Left renal pelvis (tissue), 4 donors: ENCODE measurements around the gene VPS18. TPM values are rescaled to one million over a fixed set of nuclear protein-coding genes. Genes with fewer than 3 reads are reported as not detected.
"Not testable (repeated sequence)": the region's sequence is repeated elsewhere in the genome, so short reads cannot be mapped to it uniquely, and the experiment has no call there.

ENCODE experiments used
- DNase-seq, 4 donors: peaks; one replicate each; pipeline ENCODE4 v3.0.0-alpha.2; 2013; ENCODE audit warnings: low read depth in 4 of 4, low spot score in 3 of 4
- polyA plus RNA-seq, 4 donors: library from polyadenylated mRNA; unstranded; fragments of 120-200 nt; gene quantifications; one replicate each; pipeline ENCODE4 v1.2.1, GENCODE V29; 2013; ENCODE audit not compliant: insufficient read length in 4 of 4

The VPS18 gene
- polyA plus RNA-seq: 10 to 100 TPM; 10.6 to 17.5 (median 16.8) TPM

DNA sequence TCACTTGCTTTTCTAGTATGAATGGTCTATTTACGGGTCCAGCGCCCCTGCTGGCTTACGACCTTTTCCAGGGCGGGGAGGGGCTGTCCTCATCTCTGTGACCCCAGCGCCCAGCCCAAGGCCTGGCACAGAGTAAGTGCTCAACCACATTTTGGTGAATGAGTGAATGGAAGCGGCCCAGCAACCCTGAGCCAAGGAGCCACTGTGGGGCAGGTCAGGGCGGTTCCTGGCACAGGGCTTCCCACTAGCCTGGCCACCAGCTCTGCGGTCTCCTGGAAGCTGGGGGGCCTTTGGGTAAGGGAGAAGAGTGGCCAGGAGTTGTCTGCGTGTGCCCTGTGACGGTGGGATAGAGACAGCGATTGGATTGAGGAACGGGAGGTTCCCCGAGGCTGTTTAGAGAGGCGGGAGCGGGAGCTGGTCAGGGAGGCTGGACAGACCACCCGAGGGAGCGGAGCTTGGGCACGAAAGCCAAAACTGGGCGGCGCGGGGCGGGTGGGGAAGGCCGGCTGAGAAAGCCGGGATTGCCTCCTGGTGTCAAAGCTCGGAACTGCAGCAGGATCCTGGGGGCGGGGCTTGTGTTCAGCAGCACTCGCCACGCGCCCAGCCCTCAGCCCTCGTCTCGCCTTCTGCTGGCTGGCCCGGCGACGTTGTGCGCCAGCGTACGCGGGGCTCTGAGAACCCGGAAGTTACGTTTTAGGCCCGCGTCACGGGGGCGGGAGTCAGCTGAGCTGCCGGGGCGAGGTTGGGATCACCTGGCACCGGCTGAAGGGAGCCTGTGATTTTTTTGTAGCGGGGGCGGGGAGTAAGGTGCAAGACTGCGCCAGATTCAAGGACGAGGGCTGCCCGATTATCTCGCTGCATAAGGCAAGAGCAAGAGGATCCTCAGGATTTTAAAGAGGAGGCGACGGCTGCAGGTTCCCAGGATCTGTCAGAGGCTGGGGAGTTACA lies at the start of gene VPS18:
VPS18 (plus strand) TSS at position 718 of the 948 bp plus-strand sequence. CDS start 319 bp downstream, outside the sequence.
- DNase-seq: peak; percentile 90 to 95 (median 94)

DNA sequence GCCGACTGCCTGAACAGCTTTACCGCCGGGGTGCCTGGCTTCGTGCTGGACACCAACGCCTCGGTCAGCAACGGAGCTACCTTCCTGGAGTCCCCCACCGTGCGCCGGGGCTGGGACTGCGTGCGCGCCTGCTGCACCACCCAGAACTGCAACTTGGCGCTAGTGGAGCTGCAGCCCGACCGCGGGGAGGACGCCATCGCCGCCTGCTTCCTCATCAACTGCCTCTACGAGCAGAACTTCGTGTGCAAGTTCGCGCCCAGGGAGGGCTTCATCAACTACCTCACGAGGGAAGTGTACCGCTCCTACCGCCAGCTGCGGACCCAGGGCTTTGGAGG lies 49.6 kb upstream of the VPS18 start:
- no peak for DNase-seq

- no peak for DNase-seq
Measured at GRCh38 chr15:40845036-40845435, 49.2 kb upstream of the VPS18 start.

GRCh38 chr15:40845511-40846284 lies 48.6 kb upstream of the VPS18 start:
- no peak for DNase-seq

DNA sequence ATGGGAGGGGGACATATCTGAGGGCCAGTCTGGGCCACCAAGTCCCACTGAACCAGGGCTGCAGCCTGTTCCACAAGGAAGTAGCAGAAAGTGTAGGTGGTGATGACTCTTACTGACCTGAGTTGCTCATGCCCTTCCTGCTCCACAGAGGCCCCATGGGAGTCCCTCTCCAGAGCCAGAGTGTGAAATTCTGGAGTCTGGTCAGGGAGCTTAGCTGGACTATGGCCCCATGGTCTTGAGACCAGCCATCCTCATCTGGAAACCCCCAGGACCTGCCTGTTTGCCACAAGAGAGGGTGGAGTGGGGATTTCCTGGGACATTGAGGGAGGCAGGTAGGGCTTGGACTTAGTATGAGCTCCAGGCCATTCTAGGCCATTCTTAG lies 47.4 kb upstream of the VPS18 start:
- DNase-seq: no peak

DNA sequence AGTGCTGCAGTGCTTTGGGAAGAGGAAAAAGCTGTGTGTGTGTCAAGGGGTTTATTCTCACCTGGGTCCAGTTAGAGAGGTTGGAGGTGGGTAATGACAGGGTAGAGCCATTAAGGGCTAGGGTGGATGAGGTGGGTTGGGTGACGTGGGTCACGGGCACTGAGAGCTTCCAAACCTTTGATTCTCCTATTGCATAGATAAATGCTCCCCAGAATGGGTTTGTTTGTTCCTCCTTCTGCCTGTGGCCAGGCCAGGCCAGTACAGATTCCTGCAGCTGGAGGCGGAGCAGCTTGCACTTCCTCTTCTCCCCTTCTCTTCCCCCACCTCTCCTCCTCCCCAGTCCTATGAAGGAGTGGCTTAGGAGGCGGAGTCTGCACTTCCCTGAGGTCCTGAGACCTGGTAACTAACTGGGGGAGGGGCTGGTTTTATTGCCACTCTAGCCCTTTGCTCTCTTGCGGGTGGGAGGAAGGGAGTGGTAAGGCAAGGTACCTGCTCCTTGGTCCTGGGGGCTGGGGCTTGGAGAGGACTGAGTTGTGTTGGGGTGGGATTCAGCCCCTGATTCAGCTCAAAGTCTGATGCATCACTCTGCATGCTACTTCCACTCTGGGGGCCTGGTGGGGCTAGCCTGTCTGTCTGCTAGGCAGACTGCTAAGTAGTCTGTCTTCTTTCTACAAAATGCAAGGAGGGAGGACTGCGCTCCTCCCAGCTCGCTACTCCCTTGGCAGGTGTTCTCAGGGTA lies 46.9 kb upstream of the VPS18 start:
- DNase-seq: peak in 3 of 4 donors; percentile 60 to 80 (median 76)

GRCh38 chr15:40850576-40851112 lies 43.6 kb upstream of the VPS18 start:
- no peak for DNase-seq

- no peak for DNase-seq
Measured at GRCh38 chr15:40852529-40852928, 41.7 kb upstream of the VPS18 start.

DNA sequence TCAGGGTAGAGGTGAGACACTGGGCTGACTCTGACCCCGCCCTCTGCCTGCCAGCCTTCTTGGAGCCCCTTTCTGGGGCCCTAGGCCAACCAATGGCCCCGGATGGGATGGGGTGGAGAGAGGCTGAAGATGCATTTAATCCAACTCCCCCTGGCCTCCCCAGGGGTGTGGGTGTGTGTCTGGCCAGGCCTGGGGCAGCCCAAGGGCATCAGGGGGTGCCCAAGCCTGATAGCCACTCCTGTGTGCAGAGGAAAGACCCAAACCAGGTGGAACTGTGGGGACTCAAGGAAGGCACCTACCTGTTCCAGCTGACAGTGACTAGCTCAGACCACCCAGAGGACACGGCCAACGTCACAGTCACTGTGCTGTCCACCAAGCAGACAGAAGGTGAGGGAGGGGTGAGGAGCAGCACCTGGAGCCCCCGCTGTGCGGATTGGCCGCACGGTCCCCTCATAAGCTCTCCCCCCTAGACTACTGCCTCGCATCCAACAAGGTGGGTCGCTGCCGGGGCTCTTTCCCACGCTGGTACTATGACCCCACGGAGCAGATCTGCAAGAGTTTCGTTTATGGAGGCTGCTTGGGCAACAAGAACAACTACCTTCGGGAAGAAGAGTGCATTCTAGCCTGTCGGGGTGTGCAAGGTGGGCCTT lies 40.9 kb upstream of the VPS18 start:
- no peak for DNase-seq

- no peak for DNase-seq
Measured at GRCh38 chr15:40854161-40854560, 40.1 kb upstream of the VPS18 start.

- DNase-seq: no peak
Measured at GRCh38 chr15:40855706-40856234, 38.5 kb upstream of the VPS18 start.

- DNase-seq: no peak
Measured at GRCh38 chr15:40856746-40857145, 37.5 kb upstream of the VPS18 start.

- DNase-seq: no peak
Measured at GRCh38 chr15:40857601-40858341, 36.5 kb upstream of the VPS18 start.

GRCh38 chr15:40858706-40859105 lies 35.5 kb upstream of the VPS18 start:
- DNase-seq: no peak

DNA sequence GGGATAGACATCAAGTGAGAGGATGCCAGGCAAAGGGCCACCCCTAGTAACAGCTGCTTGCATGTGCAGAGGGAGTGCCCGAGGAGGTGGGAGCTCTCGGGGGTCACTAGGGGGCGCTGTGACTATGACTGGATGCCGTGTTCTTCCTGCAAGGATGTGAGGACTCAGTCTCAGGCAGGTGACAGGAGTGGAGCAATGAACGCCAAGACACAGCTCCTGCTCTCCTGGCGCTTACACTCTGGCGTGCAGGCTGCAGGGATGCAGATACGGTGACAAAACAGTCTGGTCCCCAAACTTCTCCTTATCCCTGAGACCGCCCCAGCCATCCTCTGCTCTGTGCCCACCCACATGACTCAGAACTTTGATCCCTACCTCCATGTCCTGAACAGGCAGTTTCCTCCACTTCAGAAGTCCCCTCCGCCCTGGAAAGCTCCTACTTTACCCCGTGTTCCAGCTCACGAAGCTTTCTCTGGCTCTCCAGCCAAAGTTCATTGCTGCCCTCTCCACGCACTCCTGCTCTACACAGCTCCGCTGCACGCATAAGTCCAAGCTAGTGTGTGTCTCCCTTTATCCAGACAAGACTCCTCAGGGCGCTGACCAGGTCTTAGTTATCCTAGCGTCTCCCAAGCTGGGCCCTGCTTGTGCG lies 34.9 kb upstream of the VPS18 start:
- DNase-seq: no peak

DNA sequence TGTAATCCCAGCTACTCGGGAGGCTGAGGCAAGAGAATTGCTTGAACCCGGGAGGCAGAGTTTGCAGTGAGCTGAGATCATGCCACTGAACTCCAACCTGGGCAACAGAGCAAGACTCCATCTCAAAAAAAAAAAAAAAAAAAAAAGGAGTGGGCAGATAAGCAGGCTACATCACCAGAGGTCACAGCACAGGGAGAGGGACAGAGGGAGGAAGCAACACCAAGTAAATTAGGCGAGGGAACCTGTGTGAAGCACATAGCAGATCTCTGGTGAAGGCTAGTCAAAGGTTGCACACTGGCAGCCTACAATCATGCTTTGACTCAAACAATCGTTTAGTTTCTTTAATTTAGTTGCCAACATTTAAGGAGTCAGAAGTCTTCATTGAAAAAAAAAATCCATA lies 33.1 kb upstream of the VPS18 start:
- DNase-seq: not testable (repeated sequence)

- DNase-seq: no peak
Measured at GRCh38 chr15:40863660-40864270, 30.5 kb upstream of the VPS18 start.

GRCh38 chr15:40867199-40867598 lies 27.1 kb upstream of the VPS18 start:
- no peak for DNase-seq
